ACHN (cell line): ENCODE results near the gene LCN10.
"Not testable (repeated sequence)": the region's sequence is repeated elsewhere in the genome, so short reads cannot be mapped to it uniquely, and the experiment has no call there.

Source experiments
- DNase-seq: peaks from one replicate; pipeline ENCODE4 v3.0.0-alpha.2; 2015
- in situ Hi-C: cut with HindIII; loops from 2 replicates; pipeline ENCODE4 v1.10.0; 2017; ENCODE audit warnings: low sequenced_read_pairs, low pct_ligation_motif_present, low pct_unique_long_range_greater_than_20kb

The LCN10 gene

DNA sequence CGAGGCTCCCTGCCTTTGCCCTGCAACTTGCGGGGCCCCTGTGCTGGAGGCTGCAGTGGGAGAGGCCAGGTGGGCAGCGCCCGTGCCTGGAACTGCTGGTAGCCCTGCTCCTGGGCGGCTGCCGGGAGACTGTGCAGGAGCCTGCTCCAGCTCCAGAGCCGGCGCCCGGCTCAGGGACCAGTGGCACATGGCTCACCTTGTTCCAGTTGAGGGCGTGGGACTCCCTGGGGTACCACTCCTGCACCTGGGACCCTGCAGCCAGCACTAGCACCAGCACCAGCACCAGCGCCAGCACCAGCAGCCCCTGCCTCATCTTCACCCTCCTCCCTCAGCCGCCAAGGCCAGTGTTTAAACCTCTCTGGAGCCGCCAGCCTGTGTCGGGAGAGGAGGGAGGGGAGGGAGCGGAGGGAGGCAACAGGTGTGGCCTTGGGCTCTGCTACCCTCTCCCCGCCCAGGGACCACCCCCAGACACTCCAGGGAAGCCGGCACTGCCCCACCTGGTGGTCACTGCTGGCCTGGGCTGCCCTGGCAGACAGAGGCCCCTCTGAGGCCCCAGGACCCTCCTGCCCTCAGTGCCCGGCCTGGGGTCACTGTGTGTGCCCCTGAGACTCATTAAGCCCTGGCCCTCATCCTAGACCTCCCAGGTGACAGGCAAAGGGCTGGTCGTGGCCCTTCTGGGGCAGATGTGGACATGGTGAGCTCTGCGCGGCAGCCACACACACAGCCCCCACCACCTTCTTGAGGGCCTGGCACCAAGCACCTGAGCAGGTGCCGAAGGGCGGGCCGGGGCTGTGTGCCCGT is at the start of gene LCN10:
Gene LCN10 (minus strand): TSS at position 350 of the 801 bp plus-strand sequence. CDS start 37 bp downstream, at position 313.
- in situ Hi-C loops: no loop called here
- DNase-seq: peak; percentile 29

DNA sequence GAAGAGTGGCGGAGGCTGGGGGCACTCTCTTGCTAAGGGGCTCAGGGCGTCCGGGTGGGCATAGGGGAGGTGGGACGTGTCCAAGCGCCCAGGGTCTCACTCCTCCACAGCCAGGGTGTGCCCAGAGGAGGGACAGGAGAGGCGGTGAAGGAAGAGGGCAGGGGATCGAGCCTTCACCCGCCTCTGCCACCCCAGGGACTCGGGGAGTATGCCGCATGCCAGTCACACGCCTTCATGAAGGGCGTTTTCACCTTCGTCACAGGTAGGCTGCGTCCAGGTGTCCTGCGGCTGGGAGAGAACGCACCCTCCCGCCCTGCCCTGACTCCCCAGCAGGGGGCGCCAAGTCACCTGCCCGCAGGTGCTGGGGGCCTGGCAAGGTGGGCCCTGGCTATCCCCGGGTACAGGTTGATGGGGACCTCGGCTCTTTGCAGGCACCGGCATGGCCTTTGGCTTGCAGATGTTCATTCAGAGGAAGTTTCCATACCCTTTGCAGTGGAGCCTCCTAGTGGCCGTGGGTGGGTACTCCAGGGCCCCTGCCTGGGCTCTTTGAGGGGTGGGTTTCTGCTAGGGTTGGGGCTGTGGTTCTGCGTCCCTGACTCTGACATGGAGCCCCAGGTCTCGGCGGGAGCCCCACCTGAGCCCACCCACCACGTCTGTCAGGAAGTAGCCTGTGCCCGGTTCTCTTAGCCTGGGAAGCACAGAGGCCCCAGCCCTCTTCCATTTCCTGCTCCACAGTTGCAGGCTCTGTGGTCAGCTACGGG is 49.0 kb upstream of the LCN10 start:
- in situ Hi-C loops: no loop called here

DNA sequence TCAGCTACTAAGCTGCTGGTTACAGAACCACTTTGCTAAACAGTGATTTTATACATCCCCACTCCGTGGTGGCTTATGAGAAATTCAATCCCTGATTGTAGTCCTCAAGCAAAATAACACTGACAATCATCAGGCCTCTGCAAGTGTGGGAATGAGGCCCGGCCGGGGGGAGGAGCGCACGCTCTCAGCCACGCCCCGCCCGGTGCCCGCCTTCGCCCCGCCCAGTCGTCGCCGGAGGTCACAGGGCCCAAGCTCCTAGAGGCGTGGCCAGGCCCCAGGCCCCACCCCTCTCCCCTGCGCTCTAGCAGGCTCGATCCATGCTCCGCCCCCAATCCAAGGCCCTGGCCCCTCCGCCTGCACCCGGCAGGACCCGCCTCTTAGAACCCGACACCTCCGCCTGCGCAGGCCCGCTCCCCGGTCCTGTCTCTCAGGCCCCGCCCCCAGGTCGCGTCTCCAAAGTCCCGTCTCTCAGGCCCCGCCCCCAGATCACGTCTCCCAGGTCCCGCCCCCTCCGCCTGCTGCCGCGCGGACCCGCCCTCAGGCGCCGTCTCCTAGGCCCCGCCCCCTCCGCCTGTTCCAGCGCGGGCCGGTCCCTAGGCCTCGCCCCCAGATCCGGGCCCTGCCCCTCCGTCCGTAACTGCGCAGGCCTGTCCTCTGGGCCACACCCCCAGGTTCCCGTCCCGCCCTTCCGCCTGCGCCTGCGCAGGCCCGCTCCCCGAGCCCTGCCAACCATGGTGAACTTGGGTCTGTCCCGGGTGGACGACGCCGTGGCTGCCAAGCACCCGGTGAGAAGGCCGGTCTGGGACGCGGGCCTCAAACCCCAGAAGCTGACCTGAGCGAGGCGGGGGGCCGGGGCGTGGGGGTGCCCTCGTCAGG is 48.1 kb upstream of the LCN10 start, which contains the start of gene TMEM141:
Gene TMEM141 (plus strand): TSS at position 705 of the 876 bp plus-strand sequence. CDS start 27 bp downstream, at position 732.
- peak; percentile 97 for DNase-seq
- in situ Hi-C loops: no loop called here

More for the DNA sequence above, 49.0 kb upstream of the LCN10 start:
- DNase-seq: peak; percentile 36

DNA sequence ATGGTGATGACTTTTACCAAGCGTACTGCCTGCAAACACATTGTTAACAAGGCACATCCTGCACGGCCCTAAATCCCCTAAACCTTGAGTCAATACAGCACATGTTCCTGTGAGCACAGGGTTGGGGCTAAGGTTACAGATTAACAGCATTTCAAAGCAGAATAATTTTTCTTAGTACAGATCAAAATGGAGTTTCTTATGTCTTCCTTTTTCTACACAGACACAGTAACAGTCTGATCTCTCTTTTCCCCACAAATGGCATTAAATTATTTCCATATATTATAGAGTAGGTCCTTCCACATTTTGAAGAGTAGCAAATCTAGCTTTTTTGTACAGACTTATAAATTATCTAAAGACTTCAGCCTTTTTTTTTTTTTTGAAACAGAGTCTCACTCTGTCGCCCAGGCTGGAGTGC is 46.8 kb upstream of the LCN10 start:
- in situ Hi-C loops: no loop called here

GRCh38 chr9:136788644-136789522 is 46.1 kb upstream of the LCN10 start:
- DNase-seq, in situ Hi-C loops: not testable (repeated sequence)

More for the DNA sequence above, 46.8 kb upstream of the LCN10 start:
- no peak for DNase-seq

DNA sequence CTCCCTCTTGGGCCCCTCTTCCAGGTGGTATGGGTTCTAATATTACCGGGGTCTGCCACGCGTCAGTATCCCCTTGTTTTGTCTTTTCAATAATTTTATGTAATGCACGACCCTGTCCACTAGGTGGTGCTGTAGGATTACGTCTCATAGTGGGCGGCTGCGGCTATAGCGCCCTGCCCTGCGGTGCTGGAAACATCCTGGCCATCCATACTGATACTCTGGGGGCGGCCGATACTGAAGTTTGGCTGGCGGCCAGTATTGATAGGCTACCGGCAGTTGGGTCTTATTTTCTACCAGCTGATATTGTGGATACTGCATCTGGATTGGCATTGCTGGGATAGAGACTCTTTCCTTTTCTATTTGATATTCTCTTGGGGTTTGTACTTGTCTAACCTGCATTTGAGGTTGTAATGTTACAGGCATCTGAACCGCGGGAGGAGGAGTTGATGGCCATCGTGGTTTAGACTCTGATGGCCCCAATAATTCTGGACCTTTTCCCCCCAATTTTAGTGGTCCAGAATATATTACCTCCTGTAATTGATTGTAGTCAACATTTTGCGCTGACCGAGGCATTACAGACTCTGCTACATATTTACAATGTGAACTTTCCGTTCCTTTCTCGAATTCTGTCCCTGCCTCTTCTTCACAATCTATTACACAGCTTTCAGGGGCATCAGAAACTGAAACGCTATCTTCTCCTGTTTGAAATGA is 45.1 kb upstream of the LCN10 start:
- in situ Hi-C loops: no loop called here
- DNase-seq: peak; percentile 55

DNA sequence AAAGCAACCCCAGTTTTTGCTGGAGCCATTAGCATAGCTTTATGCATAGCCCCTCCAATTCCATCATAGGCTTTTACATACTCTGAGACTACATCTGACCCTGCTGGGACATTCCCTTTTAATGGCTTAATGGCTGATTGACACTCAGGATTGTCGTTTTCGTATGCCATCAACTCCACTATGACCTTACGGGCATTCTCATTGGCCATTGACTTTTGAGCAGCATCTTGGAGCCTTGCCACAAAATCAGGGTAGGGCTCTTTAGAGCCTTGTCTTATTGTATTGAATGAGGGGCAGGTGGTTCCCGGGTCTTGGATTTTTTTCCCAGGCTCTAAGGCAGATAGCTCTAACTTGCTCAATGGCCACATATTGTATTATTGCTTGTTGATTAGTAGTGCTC is 44.2 kb upstream of the LCN10 start:
- in situ Hi-C loops, DNase-seq: not testable (repeated sequence)

GRCh38 chr9:136786451-136786850 is 43.7 kb upstream of the LCN10 start:
- in situ Hi-C loops: no loop called here
- no peak for DNase-seq

DNA sequence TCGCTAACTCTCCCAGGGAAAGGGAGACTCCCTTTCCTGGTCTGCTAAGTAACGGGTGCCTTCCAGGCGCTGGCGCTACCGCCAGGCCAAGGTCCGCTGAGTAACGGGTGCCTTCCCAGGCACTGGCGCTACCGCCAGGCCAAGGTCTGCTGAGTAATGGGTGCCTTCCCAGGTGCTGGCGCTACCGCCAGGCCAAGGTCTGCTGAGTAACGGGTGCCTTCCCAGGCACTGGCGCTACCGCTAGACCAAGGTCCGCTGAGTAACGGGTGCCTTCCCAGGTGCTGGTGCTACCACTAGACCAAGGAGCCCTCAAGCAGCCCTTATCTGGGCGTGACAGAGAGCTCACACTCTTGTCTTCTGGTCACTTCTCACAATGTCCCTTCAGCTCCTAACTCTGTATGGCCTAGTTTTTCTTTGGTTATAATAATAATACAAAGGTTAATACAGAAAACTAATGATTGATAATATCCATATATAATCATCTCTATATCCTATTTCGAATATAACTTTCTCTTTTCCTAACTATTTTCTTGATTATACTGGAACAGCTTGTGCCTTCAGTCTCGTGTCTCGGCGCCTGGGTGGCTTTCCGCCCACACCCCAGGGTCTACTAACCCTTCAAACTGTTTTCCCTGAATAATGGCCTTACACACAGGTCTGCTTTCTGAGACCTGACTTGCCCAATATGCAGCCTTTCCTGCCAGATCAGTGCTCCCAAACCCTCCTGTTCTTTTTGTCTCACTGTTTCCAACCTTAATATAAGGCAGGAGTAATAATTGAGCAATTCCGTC is 43.0 kb upstream of the LCN10 start:
- DNase-seq, in situ Hi-C loops: not testable (repeated sequence)

- in situ Hi-C loops: no loop called here
- DNase-seq: no peak
Measured at GRCh38 chr9:136784997-136785361, 42.2 kb upstream of the LCN10 start.

DNA sequence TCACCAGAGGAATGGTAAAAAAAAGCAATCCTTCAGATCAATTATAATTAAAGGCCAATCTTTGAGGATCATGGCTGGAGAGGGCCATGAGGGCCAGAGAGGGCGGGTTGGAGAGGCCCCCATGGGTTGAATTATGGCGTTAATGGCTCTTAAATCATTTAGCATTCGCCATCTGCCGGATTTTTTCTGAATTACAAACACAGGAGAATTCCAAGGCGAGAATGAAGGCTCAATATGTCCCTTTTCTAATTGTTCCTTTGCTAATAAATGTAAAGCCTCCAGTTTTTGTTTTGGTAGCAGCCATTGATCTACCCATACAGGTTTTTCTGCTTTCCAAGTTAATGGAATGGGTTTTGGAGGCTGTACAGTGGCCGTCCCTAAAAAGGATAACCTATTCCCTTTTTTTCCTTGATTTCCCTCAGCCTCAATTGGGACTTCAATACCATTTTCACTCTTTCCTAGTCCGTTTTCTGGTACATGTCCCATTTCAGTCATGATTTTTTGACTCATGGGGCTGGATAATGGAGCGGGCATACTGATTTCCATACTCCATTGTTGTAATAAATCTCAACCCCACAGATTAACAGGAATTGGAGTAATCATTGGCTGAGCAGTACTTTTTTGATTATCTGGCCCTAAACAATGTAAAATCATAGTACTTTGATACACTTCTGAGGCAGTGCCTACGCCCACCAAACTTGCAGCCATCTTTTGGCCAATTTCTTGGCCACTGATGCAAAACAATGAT is 41.7 kb upstream of the LCN10 start:
- in situ Hi-C loops: no loop called here
- DNase-seq: peak; percentile 42

GRCh38 chr9:136782452-136782851 is 39.7 kb upstream of the LCN10 start:
- in situ Hi-C loops: no loop called here
- DNase-seq: no peak

GRCh38 chr9:136779808-136780207 is 37.1 kb upstream of the LCN10 start:
- in situ Hi-C loops: no loop called here
- no peak for DNase-seq

- DNase-seq: no peak
- in situ Hi-C loops: no loop called here
Measured at GRCh38 chr9:136777359-136777758, 34.6 kb upstream of the LCN10 start.

GRCh38 chr9:136776947-136777346 is 34.2 kb upstream of the LCN10 start:
- in situ Hi-C loops: no loop called here
- DNase-seq: no peak

DNA sequence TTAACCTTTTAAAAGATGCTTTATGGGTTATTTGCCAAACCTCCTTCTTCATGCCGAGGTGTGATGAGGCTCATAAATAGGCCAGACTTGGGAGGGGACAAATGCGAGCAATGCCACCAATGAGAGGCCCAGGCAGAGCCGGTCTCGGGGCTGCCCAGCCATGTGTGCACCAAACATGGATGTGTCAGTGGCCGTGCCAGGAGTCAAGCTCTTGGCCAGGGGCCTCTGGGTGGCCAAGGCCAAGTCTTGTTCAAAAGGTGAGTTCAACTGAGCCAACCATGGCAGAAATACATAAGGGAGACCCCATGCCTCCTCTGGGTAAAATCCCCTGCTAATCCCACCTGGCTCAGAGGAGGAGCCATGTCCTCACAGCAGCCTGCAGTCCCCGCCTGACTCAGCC is 32.5 kb upstream of the LCN10 start:
- no peak for DNase-seq
- in situ Hi-C loops: no loop called here
